ENCODE measurements around the gene SCARB2. TPM values are rescaled to one million over a fixed set of nuclear protein-coding genes. Genes with fewer than 3 reads are reported as not detected.
A peak's percentile ranks its signal among the peaks of the same experiment; 100 is the strongest.

Gene SCARB2
- polyA plus RNA-seq, 1 donor (not counting 4 experiments of a cell fraction or from before 2014, with no cell fraction given) = 72.2 TPM

DNA sequence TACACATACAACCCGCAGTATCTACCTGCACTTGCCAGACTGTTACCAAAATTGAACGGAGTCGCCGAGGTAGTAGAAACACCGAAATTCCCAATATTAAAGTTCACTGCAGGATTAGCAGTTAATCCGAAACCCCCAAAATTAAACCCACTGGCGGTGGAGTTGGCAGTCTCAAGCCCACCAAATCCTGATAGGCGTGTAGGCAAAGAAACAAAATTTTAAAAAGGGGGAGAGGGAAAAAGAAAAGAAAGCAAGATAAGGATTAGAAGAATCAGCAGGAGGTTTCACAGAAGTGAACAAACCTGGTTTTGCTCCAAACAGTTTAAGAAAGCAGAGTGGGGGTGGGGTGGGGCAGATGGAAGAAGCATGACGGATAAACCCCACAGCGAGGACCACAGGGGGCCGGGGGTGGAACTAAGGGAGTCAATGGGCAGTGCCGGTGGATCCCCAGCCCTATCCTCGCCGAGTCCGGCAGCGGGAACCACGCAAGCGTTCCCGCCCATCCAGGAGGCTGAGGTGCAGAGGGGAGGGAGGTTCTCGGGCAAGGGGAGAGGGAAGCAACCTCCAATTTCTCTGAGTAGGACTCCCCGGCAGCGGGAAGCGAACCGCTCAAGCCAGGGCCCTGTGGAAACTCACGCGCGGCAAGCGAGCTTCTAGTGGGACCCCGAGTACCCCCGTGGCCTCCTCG is 66.0 kb downstream of the SCARB2 start:
- no peaks in the 10 kb centered on the region for H3K9me3 ChIP-seq (ENCODE audit: control insufficient read depth, low read depth, low read length)
- no peaks in the 10 kb centered on the region for H3K27me3 ChIP-seq (ENCODE audit: control insufficient read depth, extremely low read depth, insufficient read depth, low read length)
- H3K79me2 ChIP-seq (ENCODE audit: control insufficient read depth, insufficient read depth, low read length) = peaks cover 53% of the 10 kb centered on the region
- H3K9me1 ChIP-seq (ENCODE audit: control insufficient read depth, extremely low read depth, insufficient read depth, low read length) = no peaks in the 10 kb centered on the region
- H3K36me3 ChIP-seq (ENCODE audit: control insufficient read depth in 2 of 2, extremely low read depth in 1 of 2, insufficient read depth in 2 of 2, low read length in 2 of 2) = peaks cover under 1 to 3% of the 10 kb centered on the region in 2 experiments
- peaks cover 9% of the 10 kb centered on the region for H4K20me1 ChIP-seq (ENCODE audit: control insufficient read depth, extremely low read depth, insufficient read depth, low read length)
- peaks cover 22% of the 10 kb centered on the region for H3K4me1 ChIP-seq (ENCODE audit: control insufficient read depth, extremely low read depth, insufficient read depth, low read length)
- peak overlapping the region; percentile 95 for H3K9ac ChIP-seq (ENCODE audit: control insufficient read depth, extremely low read depth, insufficient read depth, low read length)
- H2AFZ ChIP-seq (ENCODE audit: control insufficient read depth, low read length) = peak overlapping the region; percentile 99
- TF ChIP-seq, protein P1, sequence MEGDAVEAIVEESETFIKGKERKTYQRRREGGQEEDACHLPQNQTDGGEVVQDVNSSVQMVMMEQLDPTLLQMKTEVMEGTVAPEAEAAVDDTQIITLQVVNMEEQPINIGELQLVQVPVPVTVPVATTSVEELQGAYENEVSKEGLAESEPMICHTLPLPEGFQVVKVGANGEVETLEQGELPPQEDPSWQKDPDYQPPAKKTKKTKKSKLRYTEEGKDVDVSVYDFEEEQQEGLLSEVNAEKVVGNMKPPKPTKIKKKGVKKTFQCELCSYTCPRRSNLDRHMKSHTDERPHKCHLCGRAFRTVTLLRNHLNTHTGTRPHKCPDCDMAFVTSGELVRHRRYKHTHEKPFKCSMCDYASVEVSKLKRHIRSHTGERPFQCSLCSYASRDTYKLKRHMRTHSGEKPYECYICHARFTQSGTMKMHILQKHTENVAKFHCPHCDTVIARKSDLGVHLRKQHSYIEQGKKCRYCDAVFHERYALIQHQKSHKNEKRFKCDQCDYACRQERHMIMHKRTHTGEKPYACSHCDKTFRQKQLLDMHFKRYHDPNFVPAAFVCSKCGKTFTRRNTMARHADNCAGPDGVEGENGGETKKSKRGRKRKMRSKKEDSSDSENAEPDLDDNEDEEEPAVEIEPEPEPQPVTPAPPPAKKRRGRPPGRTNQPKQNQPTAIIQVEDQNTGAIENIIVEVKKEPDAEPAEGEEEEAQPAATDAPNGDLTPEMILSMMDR (optimal IDR thresholded peaks at IDR 0.05 in 1 of 3, IDR thresholded peaks at IDR 0.05 in 1 of 3, conservative IDR thresholded peaks at IDR 0.05 in 1 of 3; ENCODE audit: extremely low read depth in 1 of 3, insufficient read depth in 2 of 3, low read length in 3 of 3) = no peak
- no peak for TF ChIP-seq EZH2 (IDR thresholded peaks at IDR 0.05; ENCODE audit: low read length)
- no peak for DNase-seq (ENCODE audit: low read depth, low spot score)
- peak; percentile 23 for FAIRE-seq
- peak overlapping the region; percentile 99 for H3K4me2 ChIP-seq (ENCODE audit: control insufficient read depth, extremely low read depth, insufficient read depth, low read depth, low read length)
- dilution Hi-C loops (cut with MboI; ENCODE audit: extremely low pct_ligation_motif_present, low sequenced_read_pairs) = no loop called here
- peak overlapping the region; percentile 97 to 100 (median 99) for H3K4me3 ChIP-seq (ENCODE audit: control insufficient read depth in 2 of 3, extremely low read depth in 1 of 3, insufficient read depth in 2 of 3, low read depth in 1 of 3, low read length in 3 of 3)
- peak overlapping the region; percentile 90 for H3K27ac ChIP-seq (ENCODE audit: control insufficient read depth, insufficient read depth, low read length)

DNA sequence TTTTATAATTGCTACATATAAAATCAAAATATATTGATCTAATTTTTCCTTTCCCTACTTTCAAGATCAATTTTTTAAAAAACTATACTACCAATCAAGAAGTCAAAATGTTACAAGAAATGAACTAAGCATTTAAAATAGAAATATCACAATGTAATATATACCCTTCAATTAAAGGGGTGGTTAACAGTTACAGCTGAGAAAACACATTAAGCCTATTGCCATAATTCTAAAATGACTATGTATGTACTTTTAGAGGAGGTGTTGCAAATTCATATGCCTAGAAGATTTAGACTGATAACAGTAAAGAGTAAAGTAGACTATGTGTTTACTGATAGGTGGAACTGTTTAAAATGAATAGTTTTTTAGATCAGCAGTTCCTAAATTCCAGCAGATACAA is 69.1 kb downstream of the SCARB2 start:
- no peaks in the 10 kb centered on the region for H3K27me3 ChIP-seq (ENCODE audit: control insufficient read depth, extremely low read depth, insufficient read depth, low read length)
- dilution Hi-C loops (cut with MboI; ENCODE audit: extremely low pct_ligation_motif_present, low sequenced_read_pairs) = no loop called here
- no peak overlapping the region for H3K9ac ChIP-seq (ENCODE audit: control insufficient read depth, extremely low read depth, insufficient read depth, low read length)
- no peaks in the 10 kb centered on the region for H3K9me1 ChIP-seq (ENCODE audit: control insufficient read depth, extremely low read depth, insufficient read depth, low read length)
- no peak overlapping the region for H3K4me3 ChIP-seq (ENCODE audit: control insufficient read depth in 2 of 3, extremely low read depth in 1 of 3, insufficient read depth in 2 of 3, low read depth in 1 of 3, low read length in 3 of 3)
- peaks cover 4 to 8% of the 10 kb centered on the region in 2 experiments for H3K36me3 ChIP-seq (ENCODE audit: control insufficient read depth in 2 of 2, extremely low read depth in 1 of 2, insufficient read depth in 2 of 2, low read length in 2 of 2)
- DNase-seq (ENCODE audit: low read depth, low spot score) = no peak
- TF ChIP-seq EZH2 (IDR thresholded peaks at IDR 0.05; ENCODE audit: low read length) = no peak
- TF ChIP-seq, protein P1 (optimal IDR thresholded peaks at IDR 0.05 in 1 of 3, IDR thresholded peaks at IDR 0.05 in 1 of 3, conservative IDR thresholded peaks at IDR 0.05 in 1 of 3; ENCODE audit: extremely low read depth in 1 of 3, insufficient read depth in 2 of 3, low read length in 3 of 3) = no peak
- H3K27ac ChIP-seq (ENCODE audit: control insufficient read depth, insufficient read depth, low read length) = no peak overlapping the region
- H4K20me1 ChIP-seq (ENCODE audit: control insufficient read depth, extremely low read depth, insufficient read depth, low read length) = peaks cover 9% of the 10 kb centered on the region
- no peaks in the 10 kb centered on the region for H3K9me3 ChIP-seq (ENCODE audit: control insufficient read depth, low read depth, low read length)
- peaks cover 71% of the 10 kb centered on the region for H3K79me2 ChIP-seq (ENCODE audit: control insufficient read depth, insufficient read depth, low read length)
- H2AFZ ChIP-seq (ENCODE audit: control insufficient read depth, low read length) = no peak overlapping the region
- no peak overlapping the region for H3K4me2 ChIP-seq (ENCODE audit: control insufficient read depth, extremely low read depth, insufficient read depth, low read depth, low read length)
- H3K4me1 ChIP-seq (ENCODE audit: control insufficient read depth, extremely low read depth, insufficient read depth, low read length) = peaks cover 22% of the 10 kb centered on the region
- FAIRE-seq = no peak

Data from keratinocyte (primary cell).